GM04503 (cell line): Measurements from ENCODE around the gene GATAD2B.
"Not testable (repeated sequence)": the region's sequence is repeated elsewhere in the genome, so short reads cannot be mapped to it uniquely, and the experiment has no call there.

Experiments
- DNase-seq: peaks from one replicate; pipeline ENCODE4 v3.0.0-alpha.2; 2012; ENCODE audit warnings: low read depth

The GATAD2B gene

DNA sequence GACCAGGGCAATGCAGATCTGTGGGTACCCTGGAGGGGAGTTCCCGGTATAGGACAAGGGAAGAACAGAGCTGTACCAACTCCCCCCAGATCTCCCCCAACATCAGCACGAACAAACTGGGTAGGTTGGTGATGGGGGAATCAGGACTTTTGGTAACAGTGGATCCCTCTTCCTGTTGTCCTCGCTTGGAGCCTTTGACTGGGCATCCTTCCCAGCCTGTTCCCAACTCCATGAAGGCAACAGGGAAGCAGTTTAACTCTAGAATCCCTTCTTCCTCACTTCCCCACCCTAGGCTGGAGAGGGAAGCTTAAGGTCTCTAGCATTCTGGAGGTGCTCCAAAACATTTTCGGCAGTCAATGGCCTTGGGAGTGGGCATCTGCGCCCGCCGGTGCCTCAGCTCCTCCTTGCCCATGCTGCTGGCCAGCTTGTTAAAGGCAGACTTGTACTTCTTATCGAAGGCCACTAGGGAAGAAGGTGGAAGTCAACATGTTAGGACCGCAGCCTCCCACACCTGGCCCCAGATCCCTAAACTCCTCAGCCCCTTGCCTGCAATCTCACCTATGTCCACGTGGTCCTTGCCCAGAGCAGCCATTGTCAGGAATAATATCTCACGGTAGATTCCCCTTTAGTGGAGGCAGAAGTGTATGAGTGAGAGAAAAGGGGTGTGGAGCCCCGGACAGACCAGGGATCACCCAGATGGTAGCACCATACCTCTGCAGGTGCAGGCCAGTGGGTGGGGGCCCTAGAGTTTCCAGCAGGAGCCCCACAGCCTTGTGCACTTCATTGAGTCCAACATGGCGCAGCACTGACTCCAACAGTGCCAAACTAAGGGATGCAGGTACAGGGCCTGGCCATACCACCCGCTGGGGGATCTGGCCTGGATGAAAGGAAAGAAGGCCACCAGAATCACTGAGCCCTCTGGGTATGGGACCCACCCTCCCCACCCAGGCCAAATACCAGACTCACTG lies 7.5 kb upstream of the GATAD2B start:
- no peak for DNase-seq

DNA sequence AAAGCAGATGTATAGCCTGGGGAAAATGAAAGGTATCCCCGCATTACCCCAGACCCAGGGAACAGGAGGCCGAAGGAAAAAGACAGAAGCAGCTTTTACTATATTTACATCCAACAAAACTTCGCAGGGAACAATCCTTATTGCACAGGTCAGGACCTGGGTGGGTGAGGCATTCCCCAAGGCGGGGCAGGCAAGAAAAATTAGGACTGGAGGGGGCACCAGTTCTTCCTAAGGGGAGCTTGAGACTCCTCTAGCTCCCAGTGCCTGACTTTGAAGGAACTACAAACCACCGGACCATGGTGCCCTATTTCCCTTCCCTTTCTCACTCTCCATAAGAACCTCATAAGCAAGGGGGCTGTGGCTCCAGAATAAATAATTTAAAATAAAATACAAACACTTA lies 6.7 kb upstream of the GATAD2B start:
- DNase-seq: no peak

DNA sequence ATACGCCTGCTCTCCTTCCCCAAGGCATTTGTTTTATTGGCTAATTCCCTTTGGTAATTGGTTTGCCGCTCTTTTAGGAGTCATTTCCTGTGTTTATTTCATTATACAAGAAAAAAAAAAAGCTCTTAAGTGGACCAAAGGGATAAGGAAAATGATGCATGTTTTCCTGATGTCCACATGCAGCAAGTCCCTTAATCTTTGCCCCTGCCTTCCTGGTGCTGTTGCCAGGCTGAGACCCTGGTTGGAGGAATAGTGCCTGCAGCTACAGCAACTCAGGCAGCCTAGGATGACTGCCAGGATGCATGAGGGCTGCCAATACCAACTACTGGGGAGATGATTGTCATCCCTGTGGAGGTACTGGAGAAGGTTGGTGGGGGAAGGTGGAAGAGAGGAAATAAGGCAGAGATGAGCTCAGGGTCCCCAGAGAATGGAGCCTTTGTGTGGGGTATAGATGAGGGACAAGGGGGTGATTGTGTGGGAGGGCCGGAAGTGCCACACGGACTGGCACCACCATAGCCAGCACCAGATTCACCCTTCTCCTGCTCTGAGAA lies 6.1 kb upstream of the GATAD2B start:
- no peak for DNase-seq

GRCh38 chr1:153928245-153928644 lies 5.5 kb upstream of the GATAD2B start:
- no peak for DNase-seq

- no peak for DNase-seq
Observed at GRCh38 chr1:153926405-153926804, 3.6 kb upstream of the GATAD2B start.

- no peak for DNase-seq
Observed at GRCh38 chr1:153922076-153922971, 448 bp downstream of the GATAD2B start.

- no peak for DNase-seq
Observed at GRCh38 chr1:153921803-153922075, 1.0 kb downstream of the GATAD2B start.

DNA sequence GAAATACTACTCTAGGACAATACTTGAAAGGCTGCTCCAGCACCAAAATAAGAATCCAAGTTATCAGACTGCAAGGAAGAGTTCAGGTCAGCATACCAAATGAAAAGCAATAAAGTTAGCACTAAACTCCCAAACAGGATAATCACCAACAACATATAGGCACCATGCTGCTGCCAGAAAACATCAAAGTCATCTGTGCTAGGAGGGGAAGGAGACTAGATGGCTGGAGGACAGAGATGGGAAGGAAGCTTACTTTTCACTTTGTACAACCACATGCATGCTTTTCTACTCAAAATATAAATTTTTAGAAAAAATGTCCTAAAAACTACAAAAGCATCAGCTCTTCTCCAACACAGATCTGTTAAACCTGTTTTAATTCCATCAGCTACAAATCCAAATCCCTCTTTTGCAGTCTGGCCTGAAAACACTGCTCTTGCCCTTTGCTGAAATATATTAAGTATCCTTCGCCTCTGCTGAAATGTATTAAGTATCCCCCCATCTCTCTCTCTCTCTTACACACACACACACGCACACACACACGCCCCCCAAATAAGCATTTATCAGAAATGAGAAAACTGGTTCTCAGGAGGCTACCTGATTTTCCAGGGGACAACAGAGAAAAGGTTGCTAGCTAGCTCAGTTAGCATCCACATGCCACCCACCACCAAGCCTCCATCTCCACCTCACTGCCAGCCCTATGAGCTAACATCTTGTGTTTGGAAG lies 1.5 kb downstream of the GATAD2B start:
- no peak for DNase-seq

- no peak for DNase-seq
Observed at GRCh38 chr1:153919876-153920852, 2.6 kb downstream of the GATAD2B start.

DNA sequence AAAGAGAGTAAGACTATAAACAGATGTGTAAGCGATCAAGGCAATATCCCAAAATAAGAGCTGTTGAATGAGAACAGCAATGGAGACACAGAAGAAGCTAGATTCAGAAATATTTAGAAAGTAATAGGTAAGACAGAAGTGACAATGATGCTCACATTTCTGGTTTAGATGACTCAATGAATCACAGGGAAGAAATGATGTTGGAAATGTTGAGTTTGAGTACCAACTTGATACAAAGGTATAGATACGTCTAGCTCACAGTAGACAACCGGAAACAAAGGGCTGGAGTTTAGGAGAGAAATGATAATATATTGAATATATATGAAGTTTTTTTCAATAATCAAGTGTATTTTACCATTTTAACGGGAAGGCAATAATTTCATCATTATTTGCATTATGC lies 6.5 kb downstream of the GATAD2B start:
- no peak for DNase-seq

GRCh38 chr1:153912349-153912748 lies 10.4 kb downstream of the GATAD2B start:
- no peak for DNase-seq

GRCh38 chr1:153910560-153910959 lies 12.2 kb downstream of the GATAD2B start:
- not testable (repeated sequence) for DNase-seq

DNA sequence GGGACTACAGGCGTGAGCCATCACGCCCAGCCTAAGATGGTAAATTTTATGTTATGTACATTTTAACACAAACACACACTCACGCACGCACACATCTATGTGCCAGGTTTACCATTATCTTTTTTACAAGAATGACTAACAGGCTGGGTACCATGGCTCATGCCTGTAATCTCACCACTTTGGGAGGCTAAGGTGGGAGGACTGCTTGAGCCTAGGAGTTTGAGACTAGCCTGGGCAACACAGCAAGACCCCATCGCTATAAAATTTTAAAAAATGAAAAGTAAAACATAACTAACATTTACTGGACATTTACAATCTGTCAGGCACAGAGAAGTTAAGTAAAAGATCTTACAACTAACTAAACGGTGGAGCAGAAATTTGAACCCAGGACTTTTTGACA lies 14.7 kb downstream of the GATAD2B start:
- DNase-seq: no peak

- DNase-seq: no peak
Observed at GRCh38 chr1:153907134-153907533, 15.6 kb downstream of the GATAD2B start.

- DNase-seq: no peak
Observed at GRCh38 chr1:153906396-153906795, 16.4 kb downstream of the GATAD2B start.

DNA sequence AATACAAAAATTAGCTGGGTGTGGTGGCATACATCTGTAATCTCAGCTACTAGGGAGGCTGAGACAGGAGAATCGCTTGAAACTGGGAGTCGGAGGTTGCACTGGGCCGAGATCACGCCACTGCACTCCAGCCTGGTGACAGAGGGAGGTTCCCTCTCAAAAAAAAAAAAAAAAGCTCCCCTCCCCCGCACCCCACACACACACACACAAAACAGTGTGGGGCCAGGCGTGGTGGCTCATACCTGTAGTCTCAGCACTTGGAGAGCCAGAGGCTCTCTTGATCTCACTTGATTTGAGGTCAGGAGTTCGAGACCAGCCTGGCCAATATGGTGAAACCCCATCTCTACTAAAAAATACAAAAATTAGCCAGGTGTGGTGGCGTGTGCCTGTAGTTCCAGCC lies 16.9 kb downstream of the GATAD2B start:
- not testable (repeated sequence) for DNase-seq

GRCh38 chr1:153903841-153904455 lies 18.8 kb downstream of the GATAD2B start:
- DNase-seq: no peak

- no peak for DNase-seq
Observed at GRCh38 chr1:153899509-153899908, 23.3 kb downstream of the GATAD2B start.

DNA sequence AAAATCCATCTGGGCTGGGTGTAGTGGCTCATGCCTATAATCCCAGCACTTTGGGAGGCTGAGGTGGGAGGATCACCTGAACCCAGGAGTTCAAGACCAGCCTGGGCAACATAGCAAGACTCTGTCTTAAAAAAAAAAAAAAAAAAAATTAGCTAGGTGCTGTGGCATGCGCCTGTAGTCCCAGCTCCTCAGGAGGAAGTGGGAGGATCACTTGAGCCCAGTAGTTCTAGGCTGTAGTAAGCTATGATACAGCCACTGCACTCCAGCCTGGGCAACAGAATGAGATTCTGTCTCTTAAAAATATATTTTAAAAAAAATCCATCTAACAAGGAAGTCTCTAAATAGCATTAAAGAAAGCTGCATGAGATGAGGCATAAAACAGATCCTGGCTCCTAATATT lies 26.9 kb downstream of the GATAD2B start:
- DNase-seq: not testable (repeated sequence)

GRCh38 chr1:153891042-153891441 lies 31.7 kb downstream of the GATAD2B start:
- DNase-seq: not testable (repeated sequence)
